ENCODE results near the gene AHCYL2.

Gene AHCYL2

DNA sequence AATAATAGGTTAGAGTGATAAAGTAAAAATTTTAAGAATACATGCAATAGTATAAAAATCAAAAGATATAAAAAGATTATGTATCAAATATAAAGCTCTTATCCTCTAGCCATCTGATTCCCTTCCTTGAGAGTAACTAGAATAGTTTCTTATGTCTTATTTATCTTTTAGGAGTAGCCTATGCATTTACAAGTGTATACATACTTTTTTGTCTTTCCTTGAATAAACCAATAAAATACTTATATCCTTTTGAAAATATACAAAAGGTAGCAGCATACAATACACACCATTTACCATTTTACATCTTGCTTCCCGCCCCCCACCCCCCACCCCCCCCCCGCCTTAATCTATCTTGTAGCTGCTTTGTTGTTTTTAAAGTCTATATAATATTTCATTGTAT, 31.4 kb downstream of the AHCYL2 start:
- Histone ChIP-seq H3K9ac (ENCODE audit: low read depth, low read length, poor library complexity, severe bottlenecking) (no peak overlapping the region), H3K9me2 (replicated peaks; ENCODE audit: low read depth, low read length) (no peaks in the 10 kb centered on the region), H3K79me2 (ENCODE audit: insufficient read depth, low read length) (no peaks in the 10 kb centered on the region), H3K4me2 (ENCODE audit: low read depth, low read length, poor library complexity, severe bottlenecking) (no peak overlapping the region), H3K9me3 (ENCODE audit: insufficient read depth, low read depth, low read length) (no peaks in the 10 kb centered on the region), H3K4me1 (ENCODE audit: insufficient read depth, low read length, poor library complexity, severe bottlenecking) (peaks cover 7% of the 10 kb centered on the region), H3F3A (ENCODE audit: low read depth) (no peaks in the 10 kb centered on the region), H3K27me3 (ENCODE audit: insufficient read depth, low read length, poor library complexity, severe bottlenecking) (no peaks in the 10 kb centered on the region), H2AFZ (ENCODE audit: low read length) (no peak overlapping the region), H3K4me3 (ENCODE audit: low read length, poor library complexity, severe bottlenecking) (no peak overlapping the region), H3K36me3 (ENCODE audit: insufficient read depth, low read length) (no peaks in the 10 kb centered on the region), H4K20me1 (ENCODE audit: insufficient read depth, low read length, poor library complexity, severe bottlenecking) (no peaks in the 10 kb centered on the region)
- no peak for TF ChIP-seq CTCF (conservative IDR thresholded peaks at IDR 0.05; ENCODE audit: low read length)
- no peak for TF ChIP-seq EZH2phosphoT487 (IDR thresholded peaks at IDR 0.05; ENCODE audit: borderline replicate concordance)

- Histone ChIP-seq H3K27me3 (ENCODE audit: insufficient read depth, low read length, poor library complexity, severe bottlenecking) (no peaks in the 10 kb centered on the region), H3K79me2 (ENCODE audit: insufficient read depth, low read length) (no peaks in the 10 kb centered on the region), H3F3A (ENCODE audit: low read depth) (no peaks in the 10 kb centered on the region), H3K4me2 (ENCODE audit: low read depth, low read length, poor library complexity, severe bottlenecking) (no peak overlapping the region), H2AFZ (ENCODE audit: low read length) (no peak overlapping the region), H3K9me2 (replicated peaks; ENCODE audit: low read depth, low read length) (no peaks in the 10 kb centered on the region), H4K20me1 (ENCODE audit: insufficient read depth, low read length, poor library complexity, severe bottlenecking) (no peaks in the 10 kb centered on the region), H3K9me3 (ENCODE audit: insufficient read depth, low read depth, low read length) (no peaks in the 10 kb centered on the region), H3K36me3 (ENCODE audit: insufficient read depth, low read length) (no peaks in the 10 kb centered on the region), H3K4me1 (ENCODE audit: insufficient read depth, low read length, poor library complexity, severe bottlenecking) (peaks cover 9% of the 10 kb centered on the region), H3K4me3 (ENCODE audit: low read length, poor library complexity, severe bottlenecking) (no peak overlapping the region), H3K9ac (ENCODE audit: low read depth, low read length, poor library complexity, severe bottlenecking) (no peak overlapping the region)
- TF ChIP-seq CTCF (conservative IDR thresholded peaks at IDR 0.05; ENCODE audit: low read length) (no peak), EZH2phosphoT487 (IDR thresholded peaks at IDR 0.05; ENCODE audit: borderline replicate concordance) (no peak)
These were observed 32.3 kb downstream of the AHCYL2 start for GRCh38 chr7:129257168-129257567.

DNA sequence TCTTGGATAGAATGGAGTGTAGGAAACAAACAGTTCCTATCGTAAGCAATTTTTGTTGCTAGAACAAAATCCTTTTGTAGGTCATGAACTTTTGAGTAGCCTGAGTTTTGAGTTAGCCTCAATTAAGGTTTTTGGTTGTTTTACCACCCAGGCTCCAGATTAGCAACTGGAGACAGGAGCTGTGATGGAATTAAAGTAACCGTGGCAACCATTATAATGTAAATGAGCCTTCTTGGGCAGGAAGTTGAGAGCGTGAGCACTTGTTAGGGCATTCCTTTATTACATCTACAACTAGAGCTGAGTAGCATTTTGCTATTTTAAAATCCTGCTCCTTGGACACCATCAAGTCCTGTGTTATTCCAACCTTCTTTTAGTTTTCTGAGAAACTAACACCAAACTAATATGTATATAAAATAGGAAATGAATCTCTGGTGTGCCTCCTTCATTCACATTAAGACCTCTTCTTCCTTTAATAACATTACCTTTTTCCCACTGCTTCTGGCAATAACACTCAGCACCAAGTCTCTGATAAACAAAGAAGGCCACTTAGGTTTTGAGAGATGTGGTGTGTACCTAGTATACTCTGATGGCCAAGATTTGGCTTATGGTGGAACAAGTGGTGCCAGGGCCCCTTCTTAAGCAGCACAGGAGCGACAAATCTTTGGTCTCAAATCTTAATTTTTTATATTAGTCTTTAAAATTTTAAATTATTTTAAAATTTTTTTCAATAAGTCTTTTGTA, 34.0 kb downstream of the AHCYL2 start:
- Histone ChIP-seq H3K4me3 (ENCODE audit: low read length, poor library complexity, severe bottlenecking) (no peak overlapping the region), H3K9ac (ENCODE audit: low read depth, low read length, poor library complexity, severe bottlenecking) (no peak overlapping the region), H3K4me2 (ENCODE audit: low read depth, low read length, poor library complexity, severe bottlenecking) (no peak overlapping the region)

More for the DNA sequence above, 34.0 kb downstream of the AHCYL2 start:
- Histone ChIP-seq H3K4me1 (ENCODE audit: insufficient read depth, low read length, poor library complexity, severe bottlenecking) (peaks cover 22% of the 10 kb centered on the region), H2AFZ (ENCODE audit: low read length) (no peak overlapping the region), H3K79me2 (ENCODE audit: insufficient read depth, low read length) (no peaks in the 10 kb centered on the region), H3K9me3 (ENCODE audit: insufficient read depth, low read depth, low read length) (no peaks in the 10 kb centered on the region), H3K36me3 (ENCODE audit: insufficient read depth, low read length) (no peaks in the 10 kb centered on the region), H3K27me3 (ENCODE audit: insufficient read depth, low read length, poor library complexity, severe bottlenecking) (no peaks in the 10 kb centered on the region), H3K9me2 (replicated peaks; ENCODE audit: low read depth, low read length) (no peaks in the 10 kb centered on the region), H3F3A (ENCODE audit: low read depth) (no peaks in the 10 kb centered on the region), H4K20me1 (ENCODE audit: insufficient read depth, low read length, poor library complexity, severe bottlenecking) (no peaks in the 10 kb centered on the region)
- TF ChIP-seq EZH2phosphoT487 (IDR thresholded peaks at IDR 0.05; ENCODE audit: borderline replicate concordance), result no peak
- no peak for TF ChIP-seq CTCF (conservative IDR thresholded peaks at IDR 0.05; ENCODE audit: low read length)

All from Loucy (cell line).